ENCODE measurements around the gene CDK1. TPM values are rescaled to one million over a fixed set of nuclear protein-coding genes. Genes with fewer than 3 reads are reported as not detected.

The CDK1 gene
- total and polyA plus RNA-seq, 2 of the 8 experiments (the other 6 are each of a cell fraction or from before 2014, with no cell fraction given) = 29.4 to 111 TPM

- Histone ChIP-seq H3K27ac (ENCODE audit: low read depth, low read length) (no peak overlapping the region), H2AFZ (ENCODE audit: low read length) (no peak overlapping the region), H2BK5ac (ENCODE audit: low read depth, low read length) (no peak overlapping the region), H3K23ac (ENCODE audit: insufficient read length) (no peak overlapping the region), H2AK5ac (ENCODE audit: low read depth, low read length) (no peak overlapping the region), H3K79me2 (ENCODE audit: control insufficient read depth in 1 of 2, insufficient read depth in 2 of 2, low read length in 2 of 2) (0 out of 4 replicates have a peak, but pooled peaks cover 0 to 4% of the 10 kb centered on the region in 2 experiments), H4K5ac (ENCODE audit: insufficient read length, low read depth, low read length) (no peak overlapping the region), H3K36me3 (ENCODE audit: control insufficient read depth in 2 of 4, insufficient read depth in 4 of 4, low read length in 3 of 4) (peaks cover 7 to 62% (median 39%) of the 10 kb centered on the region in 4 experiments), H3K23me2 (ENCODE audit: low read depth, low read length) (no peaks in the 10 kb centered on the region; the same call in 1 of the 2 replicates), H3K4ac (replicated peaks; ENCODE audit: insufficient read length, low read depth, low read length) (no peak overlapping the region), H2BK15ac (ENCODE audit: low read length) (no peak overlapping the region), H2BK20ac (ENCODE audit: low read length) (no peak overlapping the region), H3K27me3 (replicated peaks in 1 of 4; ENCODE audit: control insufficient read depth in 3 of 4, extremely low read depth in 1 of 4, insufficient read depth in 3 of 4, low read length in 3 of 4) (no peaks in the 10 kb centered on the region), H3K14ac (ENCODE audit: insufficient read length) (no peak overlapping the region), H2BK120ac (replicated peaks; ENCODE audit: low read depth, low read length) (no peak overlapping the region), H3K4me3 (ENCODE audit: extremely low read depth in 1 of 4, insufficient read depth in 2 of 4, low read depth in 3 of 4, low read length in 4 of 4) (no peak overlapping the region), H3K4me2 (ENCODE audit: insufficient read depth in 1 of 2, low read depth in 2 of 2, low read length in 2 of 2) (no peak overlapping the region), H3K79me1 (ENCODE audit: low read depth, low read length) (peaks cover 3% of the 10 kb centered on the region; the same call in 1 of the 2 replicates), H3K56ac (replicated peaks; ENCODE audit: insufficient read length, low read depth, low read length) (no peak overlapping the region), H4K8ac (ENCODE audit: extremely low read depth, insufficient read depth, low read length) (no peak overlapping the region), H3K9me3 (ENCODE audit: insufficient read depth in 2 of 2, low read depth in 1 of 2, low read length in 1 of 2) (no peaks in the 10 kb centered on the region), H4K20me1 (replicated peaks in 1 of 2; ENCODE audit: control insufficient read depth in 1 of 2, insufficient read depth in 2 of 2, low read length in 2 of 2) (peaks cover 2 to 3% of the 10 kb centered on the region in 2 experiments), H4K91ac (replicated peaks; ENCODE audit: insufficient read length, low read length) (no peak overlapping the region), H3K9ac (replicated peaks in 1 of 4; ENCODE audit: extremely low read depth in 1 of 4, low read depth in 3 of 4, low read length in 3 of 4) (no peak overlapping the region), H3K18ac (ENCODE audit: extremely low read depth, low read length) (no peak overlapping the region), H3K4me1 (replicated peaks in 1 of 4; ENCODE audit: control insufficient read depth in 3 of 4, insufficient read depth in 4 of 4, low read length in 3 of 4) (no peaks in the 10 kb centered on the region), H2BK12ac (ENCODE audit: low read depth, low read length) (no peak overlapping the region)
- 81% methylated on average over 1 of the region's 1 CpG; no CpG with 5 or more reads in 1 of the 2 experiments for WGBS, 2 experiments (ENCODE audit: extremely low coverage in 1 of 2, insufficient coverage in 1 of 2, insufficient read length in 1 of 2, insufficient replicate concordance in 2 of 2, low coverage in 1 of 2, low lambda C conversion rate in 2 of 2, missing lambda C conversion rate in 1 of 2)
- FAIRE-seq = no peak
- no peak for DNase-seq (ENCODE audit: low read depth in 1 of 2, low spot score in 2 of 2)
- ChIA-PET POLR2A (ENCODE audit: partially characterized antibody) (interaction anchor here (1.3 to 3.3 kb wide), 3 partner anchors 11 to 18 kb away, joined by 3 to 11 read pairs (median 9); partner anchors contain the start of gene CDK1), CTCF (ENCODE audit: partially characterized antibody) (interaction anchor here (0.6 to 1.2 kb wide), 2 partner anchors 120 to 847 kb away, joined by 3 read pairs; no protein-coding TSS in a partner anchor)
- TF ChIP-seq CBX8 (IDR thresholded peaks at IDR 0.05; ENCODE audit: borderline replicate concordance, low read depth, low read length) = no peak
- no peak for TF ChIP-seq ATF3 (IDR thresholded peaks at IDR 0.05; ENCODE audit: insufficient read depth, low read depth, low read length)
- no peak for TF ChIP-seq FOSL1 (IDR thresholded peaks at IDR 0.05; ENCODE audit: insufficient read depth, low read depth, low read length)
- no peak for TF ChIP-seq KDM1A (IDR thresholded peaks at IDR 0.05; ENCODE audit: borderline replicate concordance, low read length)
- no peak for TF ChIP-seq SUZ12 (IDR thresholded peaks at IDR 0.05; ENCODE audit: low read length)
- TF ChIP-seq BCL11A (IDR thresholded peaks at IDR 0.05; ENCODE audit: low read depth in 2 of 2, low read length in 2 of 2) = no peak
- TF ChIP-seq PHF8 (conservative IDR thresholded peaks at IDR 0.05; ENCODE audit: low read depth, low read length) = no peak
- TF ChIP-seq GABPA (IDR thresholded peaks at IDR 0.05; ENCODE audit: borderline replicate concordance, insufficient read depth, low read length) = no peak
- TF ChIP-seq SP1 (IDR thresholded peaks at IDR 0.05; ENCODE audit: low read depth, low read length) = no peak
- TF ChIP-seq ZNF274 (IDR thresholded peaks at IDR 0.05; ENCODE audit: borderline replicate concordance, extremely low read depth, low read length) = no peak
- TF ChIP-seq RXRA (IDR thresholded peaks at IDR 0.05; ENCODE audit: insufficient read depth, low read depth, low read length) = no peak
- TF ChIP-seq HDAC2 (IDR thresholded peaks at IDR 0.05; ENCODE audit: borderline replicate concordance in 1 of 2, low read depth in 2 of 2, low read length in 2 of 2) = no peak
- TF ChIP-seq SIRT6 (IDR thresholded peaks at IDR 0.05; ENCODE audit: low read length) = no peak
These were observed 18.2 kb downstream of the CDK1 start for GRCh38 chr10:60796481-60796880.

All from H1 (cell line).